Measurements from ENCODE around the gene PGA4. TPM values are rescaled to one million over a fixed set of nuclear protein-coding genes. Genes with fewer than 3 reads are reported as not detected.

Gene PGA4
- total RNA-seq, 4 donors from 2014 or later: 0.65 to 1.5 TPM; not detected in 2

DNA sequence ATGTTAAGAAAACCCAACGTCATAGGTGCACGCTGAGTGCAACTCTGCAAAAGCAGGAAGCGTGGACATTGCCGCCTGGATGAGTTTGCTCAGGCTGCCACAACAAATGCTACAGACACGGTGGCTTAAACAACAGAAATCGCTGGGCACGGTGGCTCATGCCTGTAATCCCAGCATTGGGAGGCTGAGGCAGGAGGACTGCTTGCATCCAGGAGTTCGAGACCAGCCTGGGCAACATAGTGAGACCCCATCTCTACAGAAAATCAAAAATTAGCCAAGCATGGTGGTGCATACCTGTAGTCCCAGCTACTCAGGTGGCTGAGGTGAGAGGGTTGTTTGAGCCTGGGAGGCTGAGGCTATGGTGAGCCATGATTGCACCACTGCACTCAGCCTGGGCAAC is 32.2 kb upstream of the PGA4 start:
- no peak for DNase-seq (ENCODE audit: low spot score in 2 of 2)
- WGBS, 2 donors: 80 to 84% methylated on average over 8 of the region's 8 CpGs
- H3K4me3 ChIP-seq (ENCODE audit: low read depth, poor library complexity, severe bottlenecking): no peak overlapping the region
- TF ChIP-seq POLR2A (IDR thresholded peaks at IDR 0.05): no peak
- TF ChIP-seq, protein P1, sequence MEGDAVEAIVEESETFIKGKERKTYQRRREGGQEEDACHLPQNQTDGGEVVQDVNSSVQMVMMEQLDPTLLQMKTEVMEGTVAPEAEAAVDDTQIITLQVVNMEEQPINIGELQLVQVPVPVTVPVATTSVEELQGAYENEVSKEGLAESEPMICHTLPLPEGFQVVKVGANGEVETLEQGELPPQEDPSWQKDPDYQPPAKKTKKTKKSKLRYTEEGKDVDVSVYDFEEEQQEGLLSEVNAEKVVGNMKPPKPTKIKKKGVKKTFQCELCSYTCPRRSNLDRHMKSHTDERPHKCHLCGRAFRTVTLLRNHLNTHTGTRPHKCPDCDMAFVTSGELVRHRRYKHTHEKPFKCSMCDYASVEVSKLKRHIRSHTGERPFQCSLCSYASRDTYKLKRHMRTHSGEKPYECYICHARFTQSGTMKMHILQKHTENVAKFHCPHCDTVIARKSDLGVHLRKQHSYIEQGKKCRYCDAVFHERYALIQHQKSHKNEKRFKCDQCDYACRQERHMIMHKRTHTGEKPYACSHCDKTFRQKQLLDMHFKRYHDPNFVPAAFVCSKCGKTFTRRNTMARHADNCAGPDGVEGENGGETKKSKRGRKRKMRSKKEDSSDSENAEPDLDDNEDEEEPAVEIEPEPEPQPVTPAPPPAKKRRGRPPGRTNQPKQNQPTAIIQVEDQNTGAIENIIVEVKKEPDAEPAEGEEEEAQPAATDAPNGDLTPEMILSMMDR (IDR thresholded peaks at IDR 0.05): no peak
- intact Hi-C loops (cut with DNase I; ENCODE audit: low total_unique reads): loop anchor here (10.0 kb wide), 1 partner anchor 365 kb away; no protein-coding TSS in a partner anchor

DNA sequence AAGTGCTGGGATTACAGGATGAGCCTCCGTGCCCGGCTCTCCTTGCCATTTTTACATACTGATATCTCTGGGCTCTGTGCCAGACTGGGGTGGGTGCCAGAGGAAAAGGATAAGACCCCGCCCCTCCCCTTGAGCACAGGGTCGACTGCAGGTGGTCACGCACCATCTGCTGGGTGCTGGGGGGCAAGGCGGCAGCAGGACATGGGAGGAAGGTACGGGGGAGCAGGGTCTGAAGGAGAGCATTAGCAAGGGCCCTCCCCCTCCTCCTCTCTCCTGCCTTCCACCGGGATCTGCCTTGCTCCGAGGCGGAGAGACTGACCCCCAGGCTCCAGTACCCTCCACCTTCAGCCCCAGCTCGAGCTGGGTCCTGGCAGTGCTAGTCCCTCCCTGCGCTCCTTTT is 28.6 kb upstream of the PGA4 start:
- no peak for TF ChIP-seq POLR2A (IDR thresholded peaks at IDR 0.05)
- TF ChIP-seq, protein P1 (IDR thresholded peaks at IDR 0.05): no peak
- 24 to 29% methylated on average over 12 of the region's 12 CpGs for WGBS, 2 donors
- H3K4me3 ChIP-seq (ENCODE audit: low read depth, poor library complexity, severe bottlenecking): no peak overlapping the region

DNA sequence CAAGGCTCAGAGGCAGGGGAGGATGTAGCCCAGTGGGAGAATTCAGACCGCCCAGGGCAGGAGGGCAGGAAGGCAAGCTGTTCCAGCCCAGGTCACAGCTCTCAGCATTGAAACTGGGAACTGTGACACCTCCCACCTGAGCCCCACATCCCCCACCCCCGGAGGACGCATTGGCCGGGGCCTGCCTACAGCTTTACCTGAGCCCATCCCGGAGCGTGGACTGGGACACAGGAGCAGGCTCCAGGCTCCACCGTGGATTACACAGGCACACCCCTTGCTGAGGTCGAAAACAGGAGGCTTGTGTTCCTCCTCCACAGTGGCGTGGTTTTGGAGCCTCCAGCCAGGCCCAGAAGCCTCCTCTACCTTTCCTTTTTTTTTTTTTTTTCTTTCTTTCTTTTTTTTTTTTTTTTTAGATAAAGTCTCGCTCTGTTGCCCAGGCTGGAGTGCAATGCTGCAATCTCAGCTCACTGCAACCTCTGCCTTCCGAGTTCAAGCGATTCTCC is 27.9 kb upstream of the PGA4 start:
- no peak for DNase-seq (ENCODE audit: low spot score in 2 of 2)
- intact Hi-C loops (cut with DNase I; ENCODE audit: low total_unique reads): no loop called here
- no peak overlapping the region for H3K4me3 ChIP-seq (ENCODE audit: low read depth, poor library complexity, severe bottlenecking)
- WGBS, 2 donors: 55 to 62% methylated on average over 12 of the region's 12 CpGs
- TF ChIP-seq, protein P1 (IDR thresholded peaks at IDR 0.05): no peak
- no peak for TF ChIP-seq POLR2A (IDR thresholded peaks at IDR 0.05)

More for the DNA sequence above, 28.6 kb upstream of the PGA4 start:
- DNase-seq (ENCODE audit: low spot score in 2 of 2): no peak
- intact Hi-C loops (cut with DNase I; ENCODE audit: low total_unique reads): no loop called here

DNA sequence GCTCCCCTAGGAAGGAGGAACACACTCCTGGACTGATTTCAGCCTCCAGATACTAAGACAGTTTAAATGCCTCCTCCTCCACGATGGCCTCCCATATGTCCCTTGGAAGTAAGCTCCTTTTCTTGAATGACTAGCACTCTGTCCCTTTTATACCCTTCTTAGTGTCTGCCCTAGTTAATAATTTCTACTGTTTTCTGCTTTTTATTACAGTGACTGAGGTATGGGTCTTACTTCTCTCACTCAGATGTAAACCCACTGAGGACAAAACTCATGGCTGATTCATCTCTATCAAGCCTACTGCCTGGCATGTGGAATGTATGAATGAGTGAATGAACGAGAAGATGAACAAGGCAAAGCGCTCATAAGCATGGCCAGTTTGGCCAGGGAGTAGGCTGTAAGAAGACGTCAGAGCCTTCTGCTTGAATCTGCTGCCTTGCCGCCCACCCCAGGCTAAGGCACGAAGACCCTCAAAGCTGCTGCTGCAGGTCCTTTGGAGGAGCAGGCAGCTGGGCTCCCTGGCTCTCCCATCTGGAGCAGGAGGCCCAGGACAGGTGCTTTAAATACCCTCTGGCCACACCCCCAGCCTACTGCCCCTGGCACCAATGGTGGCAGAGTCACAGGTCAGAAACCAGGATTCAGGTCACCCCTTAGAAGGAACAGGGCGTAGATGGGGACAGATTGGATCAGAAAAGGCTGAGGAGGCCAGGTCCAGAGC is 27.0 kb upstream of the PGA4 start:
- intact Hi-C loops (cut with DNase I; ENCODE audit: low total_unique reads): no loop called here
- H3K4me3 ChIP-seq (ENCODE audit: low read depth, poor library complexity, severe bottlenecking): no peak overlapping the region
- 73 to 77% methylated on average over 7 of the region's 7 CpGs for WGBS, 2 donors
- DNase-seq (ENCODE audit: low spot score in 2 of 2): no peak
- TF ChIP-seq, protein P1 (IDR thresholded peaks at IDR 0.05): no peak
- TF ChIP-seq POLR2A (IDR thresholded peaks at IDR 0.05): no peak

DNA sequence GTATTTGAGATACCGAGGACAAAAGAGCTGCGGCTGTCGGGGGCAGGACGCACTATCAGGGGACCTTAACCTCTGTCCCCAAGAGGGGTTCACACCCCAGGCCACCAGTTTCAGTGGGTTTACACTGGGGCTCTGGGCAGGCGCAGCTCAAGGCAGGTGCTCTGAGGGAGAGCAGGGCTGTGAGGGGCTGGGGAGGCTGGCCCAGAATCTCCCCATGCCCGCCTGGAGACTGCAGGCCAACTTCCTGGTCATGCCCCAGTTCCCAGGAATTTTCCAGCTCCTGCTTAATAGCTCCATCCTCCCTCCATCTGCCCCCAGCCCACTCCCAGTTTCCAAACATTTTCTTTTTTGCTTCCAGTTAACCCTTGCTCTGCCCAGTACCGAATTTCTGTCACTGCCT is 26.4 kb upstream of the PGA4 start:
- DNase-seq (ENCODE audit: low spot score in 2 of 2): no peak
- no peak overlapping the region for H3K4me3 ChIP-seq (ENCODE audit: low read depth, poor library complexity, severe bottlenecking)
- TF ChIP-seq, protein P1 (IDR thresholded peaks at IDR 0.05): no peak
- intact Hi-C loops (cut with DNase I; ENCODE audit: low total_unique reads): no loop called here
- 76 to 81% methylated on average over 7 of the region's 7 CpGs for WGBS, 2 donors

All from lower leg skin (tissue), 4 donors.